Karpas-422 (cell line): ENCODE measurements around the gene DENR. TPM values are rescaled to one million over a fixed set of nuclear protein-coding genes. Genes with fewer than 3 reads are reported as not detected.
"Not testable (repeated sequence)": the region's sequence is repeated elsewhere in the genome, so short reads cannot be mapped to it uniquely, and the experiment has no call there.

Experiments used
- DNase-seq: peaks from one replicate; pipeline ENCODE4 v3.0.0-alpha.2; 2015
- H2AFZ ChIP-seq: fragments of 200-600 bp; sonication (generic); 2 replicates; pipeline ENCODE4 v1.6.1; 2014; ENCODE audit warnings: antibody characterized with exemption, low read length, mixed read lengths
- H3K27ac ChIP-seq: fragments of 200-600 bp; sonication (generic); 2 replicates; pipeline ENCODE4 v1.5.1; 2014; ENCODE audit warnings: mild to moderate bottlenecking, low read length, moderate library complexity
- H3K27me3 ChIP-seq: fragments of 200-600 bp; sonication (generic); 2 replicates; pipeline ENCODE4 v1.6.1; 2014; ENCODE audit warnings: low read length, mixed read lengths
- H3K36me3 ChIP-seq: fragments of 200-600 bp; sonication (generic); 2 replicates; pipeline ENCODE4 v1.6.1; 2014; ENCODE audit warnings: low read length, mixed read lengths; ENCODE audit not compliant: insufficient read depth
- H3K4me1 ChIP-seq: fragments of 200-600 bp; sonication (generic); 2 replicates; pipeline ENCODE4 v1.6.1; 2014; ENCODE audit warnings: mild to moderate bottlenecking, low read length, mixed read lengths
- H3K4me2 ChIP-seq: fragments of 200-600 bp; sonication (generic); 2 replicates; pipeline ENCODE4 v1.6.1; 2014; ENCODE audit warnings: low read length, low read depth, mild to moderate bottlenecking; ENCODE audit not compliant: poor library complexity, severe bottlenecking
- H3K4me3 ChIP-seq: fragments of 200-600 bp; sonication (generic); 2 replicates; pipeline ENCODE4 v1.5.1; 2014; ENCODE audit warnings: mild to moderate bottlenecking, antibody characterized with exemption, low read length, mixed read lengths
- H3K79me2 ChIP-seq: fragments of 200-600 bp; sonication (generic); 2 replicates; pipeline ENCODE4 v1.6.1; 2014; ENCODE audit warnings: mild to moderate bottlenecking, low read length, mixed read lengths
- H3K9ac ChIP-seq: fragments of 200-600 bp; sonication (generic); 2 replicates; pipeline ENCODE4 v1.6.0; 2014; ENCODE audit warnings: low read length
- H3K9me2 ChIP-seq: fragments of 200-600 bp; sonication (generic), shearing (Covaris generic); replicated peaks from 2 replicates; pipeline ENCODE4 v1.6.0; 2014; ENCODE audit warnings: mild to moderate bottlenecking, low read length, moderate library complexity; ENCODE audit not compliant: insufficient read depth
- H3K9me3 ChIP-seq: fragments of 300-700, 200-600 bp; sonication (generic); 2 replicates; pipeline ENCODE4 v1.6.1; 2014; ENCODE audit warnings: low read length, mixed read lengths
- H4K20me1 ChIP-seq: fragments of 200-600 bp; sonication (generic); 2 replicates; pipeline ENCODE4 v1.6.1; 2014; ENCODE audit warnings: mild to moderate bottlenecking, antibody characterized with exemption, low read length, low read depth; ENCODE audit not compliant: insufficient read depth
- total RNA-seq: library from RNA; depleted of rRNA; stranded (reverse); fragments of >200 nt; shearing (Covaris generic); gene quantifications from 2 replicates; pipeline ENCODE4 v1.2.3, GENCODE V29; 2014; ENCODE audit warnings: low replicate concordance

DENR gene
- total RNA-seq, 1 experiment from 2014 or later: 72.8 TPM

GRCh38 chr12:122749569-122750332 is 2.9 kb upstream of the DENR start:
- H3K79me2 ChIP-seq: peaks cover 21% of the 10 kb centered on the region
- no peaks in the 10 kb centered on the region for H3K9me3 ChIP-seq
- no peaks in the 10 kb centered on the region for H4K20me1 ChIP-seq
- H2AFZ ChIP-seq: no peak overlapping the region
- peak; percentile 36 for DNase-seq
- peaks cover 10% of the 10 kb centered on the region; the same call in 1 of the 2 replicates for H3K36me3 ChIP-seq
- H3K9me2 ChIP-seq: no peaks in the 10 kb centered on the region
- no peak overlapping the region for H3K9ac ChIP-seq
- H3K4me1 ChIP-seq: peaks cover 31% of the 10 kb centered on the region
- no peak overlapping the region for H3K4me2 ChIP-seq
- no peak overlapping the region for H3K4me3 ChIP-seq
- H3K27ac ChIP-seq: no peak overlapping the region
- H3K27me3 ChIP-seq: no peaks in the 10 kb centered on the region

GRCh38 chr12:122750781-122751515 is 1.7 kb upstream of the DENR start:
- H2AFZ ChIP-seq: 0 out of 2 replicates have a peak overlapping the region, but pooled peaks have one; percentile 54
- not testable (repeated sequence) for H4K20me1 ChIP-seq, H3K9me2 ChIP-seq, H3K9me3 ChIP-seq, H3K27me3 ChIP-seq
- H3K4me3 ChIP-seq: peak overlapping the region; percentile 83
- H3K9ac ChIP-seq: peak overlapping the region; percentile 71
- DNase-seq: peak; percentile 47
- H3K36me3 ChIP-seq: peaks cover 18% of the 10 kb centered on the region; the same call in 1 of the 2 replicates
- H3K79me2 ChIP-seq: peaks cover 29% of the 10 kb centered on the region
- H3K4me2 ChIP-seq: peak overlapping the region; percentile 81
- peak overlapping the region; percentile 77 for H3K27ac ChIP-seq
- peaks cover 41% of the 10 kb centered on the region for H3K4me1 ChIP-seq

DNA sequence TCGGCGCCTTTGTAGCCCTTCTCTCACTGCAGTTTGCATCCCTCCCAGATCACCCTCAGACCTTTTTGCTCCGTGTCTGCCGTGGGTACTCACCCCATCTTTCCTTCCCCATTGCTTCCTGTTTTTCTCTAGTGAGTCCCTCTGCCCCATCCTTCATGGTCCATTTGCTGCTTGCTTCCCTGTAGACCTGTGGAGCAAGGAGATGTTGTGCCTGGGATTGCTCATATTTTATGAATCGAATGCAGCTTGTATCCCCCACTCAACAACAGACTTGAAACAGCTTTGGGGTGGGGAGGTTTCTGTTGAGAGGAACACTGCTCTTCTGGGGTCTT is 661 bp downstream of the DENR start:
- peaks cover 53% of the 10 kb centered on the region for H3K4me1 ChIP-seq
- no peaks in the 10 kb centered on the region for H3K9me3 ChIP-seq
- no peak overlapping the region for H2AFZ ChIP-seq
- no peaks in the 10 kb centered on the region for H3K27me3 ChIP-seq
- DNase-seq: peak; percentile 67
- H3K9ac ChIP-seq: peak overlapping the region; percentile 87
- H3K36me3 ChIP-seq: peaks cover 36% of the 10 kb centered on the region
- H3K27ac ChIP-seq: peak overlapping the region; percentile 63
- peaks cover 48% of the 10 kb centered on the region for H3K79me2 ChIP-seq
- H3K4me3 ChIP-seq: peak overlapping the region; percentile 83
- H3K9me2 ChIP-seq: no peaks in the 10 kb centered on the region
- peak overlapping the region; percentile 74 for H3K4me2 ChIP-seq
- H4K20me1 ChIP-seq: no peaks in the 10 kb centered on the region

DNA sequence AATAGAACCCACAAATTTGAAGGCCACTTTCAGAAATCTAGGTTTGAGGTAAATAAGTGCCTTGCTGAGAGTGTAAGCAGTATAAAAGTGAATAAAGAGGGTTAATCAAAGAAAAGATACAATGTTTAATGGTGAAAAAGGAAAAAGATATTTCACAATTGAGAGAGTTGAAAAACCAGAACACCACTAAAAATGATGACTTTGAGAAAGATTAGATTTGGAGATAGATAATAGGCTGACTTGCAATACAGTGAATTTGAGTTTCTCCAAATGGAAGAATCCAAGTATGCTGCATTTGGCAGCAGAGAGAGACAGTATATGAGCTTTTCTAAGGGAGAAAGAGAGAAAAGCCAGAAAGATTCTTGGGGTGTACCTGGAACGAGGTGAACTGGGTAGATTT is 2.2 kb downstream of the DENR start:
- Histone ChIP-seq H3K9ac (peak overlapping the region; percentile 11; the same call in 1 of the 2 replicates), H3K79me2 (peaks cover 60% of the 10 kb centered on the region), H3K4me3 (no peak overlapping the region), H3K9me2 (no peaks in the 10 kb centered on the region), H2AFZ (no peak overlapping the region), H3K36me3 (peaks cover 48% of the 10 kb centered on the region), H3K27ac (0 out of 2 replicates have a peak overlapping the region, but pooled peaks have one; percentile 63), H3K4me1 (peaks cover 53% of the 10 kb centered on the region), H3K27me3 (no peaks in the 10 kb centered on the region), H3K4me2 (peak overlapping the region; percentile 74), H4K20me1 (peaks cover 2% of the 10 kb centered on the region; the same call in 1 of the 2 replicates), H3K9me3 (no peaks in the 10 kb centered on the region)
- no peak for DNase-seq

DNA sequence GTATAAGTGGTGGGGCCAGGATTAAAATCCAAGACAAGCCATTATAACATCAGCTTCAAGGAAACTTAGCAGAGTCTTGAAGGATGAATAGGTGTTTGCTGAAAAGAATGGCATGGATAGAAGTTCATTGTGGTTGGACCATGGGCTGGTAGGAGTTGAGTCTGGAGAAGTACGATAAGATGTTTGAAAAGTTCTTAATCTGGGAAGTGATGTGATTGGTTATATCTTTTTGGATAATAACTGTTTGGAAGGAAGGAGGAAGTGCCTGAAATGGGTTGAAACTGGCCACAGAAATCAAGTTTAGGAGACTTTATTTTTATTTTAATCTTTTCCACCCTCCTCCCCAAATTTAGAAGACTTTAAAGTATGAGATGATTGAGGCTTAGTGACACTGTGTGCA is 4.9 kb downstream of the DENR start:
- H3K9ac ChIP-seq: no peak overlapping the region
- H4K20me1 ChIP-seq: peaks cover 4% of the 10 kb centered on the region; the same call in 1 of the 2 replicates
- peaks cover 36% of the 10 kb centered on the region for H3K4me1 ChIP-seq
- no peaks in the 10 kb centered on the region for H3K9me3 ChIP-seq
- H3K27ac ChIP-seq: 0 out of 2 replicates have a peak overlapping the region, but pooled peaks have one; percentile 18
- no peak overlapping the region for H3K4me2 ChIP-seq
- peaks cover 66% of the 10 kb centered on the region for H3K36me3 ChIP-seq
- DNase-seq: no peak
- no peak overlapping the region for H3K4me3 ChIP-seq
- no peak overlapping the region for H2AFZ ChIP-seq
- H3K27me3 ChIP-seq: no peaks in the 10 kb centered on the region
- peaks cover 73% of the 10 kb centered on the region for H3K79me2 ChIP-seq
- no peaks in the 10 kb centered on the region for H3K9me2 ChIP-seq

DNA sequence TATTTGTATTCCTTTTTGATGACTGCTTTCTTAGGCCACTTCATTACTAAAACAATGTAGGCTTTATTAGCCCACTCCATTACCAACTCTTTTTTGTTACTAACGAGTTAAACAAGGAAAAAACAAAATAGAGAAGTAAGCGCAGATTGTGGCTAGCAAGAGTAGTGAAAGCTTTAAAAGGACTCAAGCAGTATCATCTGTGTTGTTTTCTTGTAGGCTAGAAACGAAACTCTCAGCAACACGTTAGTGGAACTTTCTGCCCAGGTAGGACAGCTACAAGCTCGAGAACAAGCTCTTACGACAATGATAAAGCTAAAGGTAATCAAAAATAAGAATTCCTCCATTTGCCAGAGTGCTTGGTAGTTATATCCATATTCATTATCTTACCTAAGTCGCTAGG is 32.9 kb downstream of the DENR start:
- H3K79me2 ChIP-seq: no peaks in the 10 kb centered on the region
- DNase-seq: no peak
- H3K9me3 ChIP-seq: no peaks in the 10 kb centered on the region
- no peak overlapping the region for H3K27ac ChIP-seq
- no peaks in the 10 kb centered on the region for H4K20me1 ChIP-seq
- H3K4me2 ChIP-seq: no peak overlapping the region
- H3K36me3 ChIP-seq: no peaks in the 10 kb centered on the region
- no peak overlapping the region for H2AFZ ChIP-seq
- H3K4me3 ChIP-seq: no peak overlapping the region
- H3K9me2 ChIP-seq: no peaks in the 10 kb centered on the region
- H3K9ac ChIP-seq: no peak overlapping the region
- no peaks in the 10 kb centered on the region for H3K4me1 ChIP-seq
- H3K27me3 ChIP-seq: no peaks in the 10 kb centered on the region

GRCh38 chr12:122788387-122788786 is 35.8 kb downstream of the DENR start:
- no peaks in the 10 kb centered on the region for H3K9me2 ChIP-seq
- H4K20me1 ChIP-seq: no peaks in the 10 kb centered on the region
- no peak overlapping the region for H3K4me2 ChIP-seq
- H3K9me3 ChIP-seq: no peaks in the 10 kb centered on the region
- no peaks in the 10 kb centered on the region for H3K27me3 ChIP-seq
- H3K27ac ChIP-seq: no peak overlapping the region
- H3K4me1 ChIP-seq: no peaks in the 10 kb centered on the region
- H3K9ac ChIP-seq: no peak overlapping the region
- H3K36me3 ChIP-seq: no peaks in the 10 kb centered on the region
- DNase-seq: no peak
- no peak overlapping the region for H2AFZ ChIP-seq
- H3K79me2 ChIP-seq: no peaks in the 10 kb centered on the region
- H3K4me3 ChIP-seq: no peak overlapping the region

GRCh38 chr12:122789637-122790036 is 37.0 kb downstream of the DENR start:
- no peaks in the 10 kb centered on the region for H3K4me1 ChIP-seq

More at GRCh38 chr12:122789637-122790036, 37.0 kb downstream of the DENR start:
- Histone ChIP-seq H2AFZ (no peak overlapping the region), H3K4me3 (no peak overlapping the region), H3K9ac (no peak overlapping the region), H3K9me3 (no peaks in the 10 kb centered on the region), H4K20me1 (no peaks in the 10 kb centered on the region), H3K36me3 (no peaks in the 10 kb centered on the region), H3K4me2 (no peak overlapping the region), H3K9me2 (no peaks in the 10 kb centered on the region), H3K79me2 (no peaks in the 10 kb centered on the region), H3K27ac (no peak overlapping the region), H3K27me3 (no peaks in the 10 kb centered on the region)
- no peak for DNase-seq
